NOMO-1 treated with dmso at 0.1 percent for 144 hours (cell line): Measurements from ENCODE around the gene AGTPBP1.
"Not testable (repeated sequence)": the region's sequence is repeated elsewhere in the genome, so short reads cannot be mapped to it uniquely, and the experiment has no call there.

Experiments
- DNase-seq: peaks from one replicate; lab custom pipeline; 2025; ENCODE audit not compliant: unreplicated experiment; lab: John Stamatoyannopoulos, UW

Gene AGTPBP1, protein sequence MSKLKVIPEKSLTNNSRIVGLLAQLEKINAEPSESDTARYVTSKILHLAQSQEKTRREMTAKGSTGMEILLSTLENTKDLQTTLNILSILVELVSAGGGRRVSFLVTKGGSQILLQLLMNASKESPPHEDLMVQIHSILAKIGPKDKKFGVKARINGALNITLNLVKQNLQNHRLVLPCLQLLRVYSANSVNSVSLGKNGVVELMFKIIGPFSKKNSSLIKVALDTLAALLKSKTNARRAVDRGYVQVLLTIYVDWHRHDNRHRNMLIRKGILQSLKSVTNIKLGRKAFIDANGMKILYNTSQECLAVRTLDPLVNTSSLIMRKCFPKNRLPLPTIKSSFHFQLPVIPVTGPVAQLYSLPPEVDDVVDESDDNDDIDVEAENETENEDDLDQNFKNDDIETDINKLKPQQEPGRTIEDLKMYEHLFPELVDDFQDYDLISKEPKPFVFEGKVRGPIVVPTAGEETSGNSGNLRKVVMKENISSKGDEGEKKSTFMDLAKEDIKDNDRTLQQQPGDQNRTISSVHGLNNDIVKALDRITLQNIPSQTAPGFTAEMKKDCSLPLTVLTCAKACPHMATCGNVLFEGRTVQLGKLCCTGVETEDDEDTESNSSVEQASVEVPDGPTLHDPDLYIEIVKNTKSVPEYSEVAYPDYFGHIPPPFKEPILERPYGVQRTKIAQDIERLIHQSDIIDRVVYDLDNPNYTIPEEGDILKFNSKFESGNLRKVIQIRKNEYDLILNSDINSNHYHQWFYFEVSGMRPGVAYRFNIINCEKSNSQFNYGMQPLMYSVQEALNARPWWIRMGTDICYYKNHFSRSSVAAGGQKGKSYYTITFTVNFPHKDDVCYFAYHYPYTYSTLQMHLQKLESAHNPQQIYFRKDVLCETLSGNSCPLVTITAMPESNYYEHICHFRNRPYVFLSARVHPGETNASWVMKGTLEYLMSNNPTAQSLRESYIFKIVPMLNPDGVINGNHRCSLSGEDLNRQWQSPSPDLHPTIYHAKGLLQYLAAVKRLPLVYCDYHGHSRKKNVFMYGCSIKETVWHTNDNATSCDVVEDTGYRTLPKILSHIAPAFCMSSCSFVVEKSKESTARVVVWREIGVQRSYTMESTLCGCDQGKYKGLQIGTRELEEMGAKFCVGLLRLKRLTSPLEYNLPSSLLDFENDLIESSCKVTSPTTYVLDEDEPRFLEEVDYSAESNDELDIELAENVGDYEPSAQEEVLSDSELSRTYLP

DNA sequence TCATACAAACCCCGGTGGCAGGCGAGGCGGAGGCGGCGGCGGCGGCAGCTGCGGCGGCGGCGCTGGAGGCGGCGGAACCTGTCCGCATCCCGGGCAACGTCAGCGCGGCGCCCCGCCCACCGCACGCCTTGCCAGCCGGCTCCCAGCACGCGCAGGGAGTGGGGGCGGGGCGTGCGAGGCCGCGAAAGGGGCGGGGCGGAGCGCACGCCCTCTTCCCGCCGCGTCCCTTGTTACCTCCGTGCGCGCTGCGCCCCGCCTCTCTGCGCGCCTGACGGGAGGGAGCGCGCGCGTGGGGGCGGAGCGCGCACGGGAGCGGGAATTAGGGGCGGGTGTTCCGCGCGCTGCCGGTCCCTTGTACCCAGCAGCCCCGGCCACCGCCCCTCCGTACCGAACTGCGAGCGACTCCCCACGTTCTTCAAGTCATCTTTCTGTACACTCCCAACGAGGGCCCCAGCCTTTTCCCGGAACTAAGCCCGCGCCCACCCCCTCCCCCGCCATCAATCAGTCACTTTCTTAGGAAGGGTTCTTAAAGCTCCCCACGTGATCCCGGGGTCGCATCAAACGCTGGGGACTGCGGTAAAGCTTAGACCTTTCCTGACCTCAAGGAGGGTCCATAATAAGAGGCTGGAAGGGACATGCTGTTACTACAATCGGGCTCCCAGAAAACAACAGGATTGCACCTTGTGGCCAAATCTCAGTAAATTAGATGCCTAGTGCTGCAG is at the start of gene AGTPBP1:
TSS of gene AGTPBP1 (minus strand) at position 80 of the 722 bp plus-strand sequence. CDS start 29,421 bp downstream, outside the sequence.
- peak; percentile 67 for DNase-seq

DNA sequence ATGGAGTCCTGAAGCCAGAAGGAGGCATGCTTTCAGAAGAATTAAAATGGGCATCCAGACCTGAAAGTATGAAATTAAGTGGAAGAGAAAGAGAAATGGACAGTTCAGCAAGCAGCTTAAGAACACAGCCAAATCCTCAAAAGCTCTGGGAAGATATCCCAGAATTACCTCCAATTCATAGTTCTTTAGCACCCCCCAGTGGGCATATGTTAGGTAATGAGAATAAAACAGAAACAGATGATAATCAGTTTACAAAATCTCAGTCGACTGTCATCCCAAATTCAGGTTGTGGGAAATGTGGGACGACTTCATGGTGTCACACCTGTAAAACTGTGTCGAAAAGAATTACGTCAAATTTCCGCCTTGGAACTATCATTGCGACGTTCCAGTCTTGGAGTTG is 44.4 kb upstream of the AGTPBP1 start:
- not testable (repeated sequence) for DNase-seq

DNA sequence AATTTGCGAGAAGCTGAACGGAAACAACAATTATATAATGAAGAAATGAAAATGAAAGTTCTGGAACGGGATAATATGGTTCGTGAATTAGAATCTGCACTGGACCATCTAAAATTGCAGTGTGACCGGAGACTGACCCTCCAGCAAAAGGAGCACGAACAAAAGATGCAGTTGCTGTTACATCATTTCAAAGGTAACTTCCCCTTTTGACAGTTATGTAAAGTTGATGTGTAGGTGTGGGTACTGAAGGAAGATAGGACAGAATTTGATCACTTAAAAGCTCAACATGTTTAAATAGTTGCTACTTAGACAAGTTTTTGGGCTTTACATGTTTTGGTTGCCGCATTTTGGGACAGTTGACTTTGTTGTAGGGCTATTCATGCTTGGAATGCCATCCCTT is 32.1 kb upstream of the AGTPBP1 start:
- DNase-seq: not testable (repeated sequence)

DNA sequence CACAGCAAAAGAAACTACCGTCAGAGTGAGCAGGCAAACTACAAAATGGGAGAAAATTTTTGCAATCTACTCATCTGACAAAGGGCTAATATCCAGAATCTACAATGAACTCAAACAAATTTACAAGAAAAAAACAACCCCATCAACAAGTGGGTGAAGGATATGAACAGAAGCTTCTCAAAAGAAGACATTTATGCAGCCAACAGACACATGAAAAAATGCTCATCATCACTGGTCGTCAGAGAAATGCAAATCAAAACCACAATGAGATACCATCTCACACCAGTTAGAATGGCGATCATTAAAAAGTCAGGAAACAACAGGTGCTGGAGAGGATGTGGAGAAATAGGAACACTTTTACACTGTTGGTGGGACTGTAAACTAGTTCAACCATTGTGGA is 20.0 kb upstream of the AGTPBP1 start:
- not testable (repeated sequence) for DNase-seq

DNA sequence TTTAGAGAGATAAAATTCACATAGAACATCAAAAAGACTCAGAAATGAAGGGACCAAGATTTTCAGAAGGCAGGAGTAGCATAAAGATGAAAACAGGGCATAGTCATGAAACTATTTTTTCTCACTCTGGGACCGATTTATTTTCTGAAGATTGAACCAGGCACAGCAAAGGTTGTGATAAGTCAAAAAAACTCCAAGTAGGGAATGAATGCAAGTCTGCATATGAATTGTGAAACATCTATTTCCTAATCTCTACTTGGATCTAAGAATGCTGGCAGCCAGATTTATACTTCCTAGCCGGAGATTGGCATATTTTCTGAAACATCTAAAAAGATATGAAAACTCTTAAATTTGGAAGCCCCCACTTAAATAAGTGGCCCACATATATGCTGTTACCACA is 16.0 kb upstream of the AGTPBP1 start:
- DNase-seq: not testable (repeated sequence)

DNA sequence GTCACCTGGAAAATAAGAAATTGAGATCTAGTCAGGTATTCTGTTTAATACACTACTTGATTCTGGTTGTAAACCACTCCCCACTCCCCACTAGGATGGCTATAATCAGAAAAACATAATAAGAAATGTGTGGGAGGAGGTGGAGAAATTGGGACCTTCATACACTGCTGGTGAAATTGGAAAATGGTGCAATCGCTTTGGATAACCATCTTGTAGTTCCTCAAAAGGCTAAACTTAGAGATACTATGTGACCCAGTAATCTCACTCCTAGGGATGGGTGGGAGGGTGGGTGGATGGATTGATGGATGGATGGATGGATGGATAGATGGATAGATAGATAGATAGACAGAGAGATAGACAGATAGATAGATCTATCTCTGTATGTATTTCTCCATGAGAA is 14.5 kb upstream of the AGTPBP1 start:
- not testable (repeated sequence) for DNase-seq

DNA sequence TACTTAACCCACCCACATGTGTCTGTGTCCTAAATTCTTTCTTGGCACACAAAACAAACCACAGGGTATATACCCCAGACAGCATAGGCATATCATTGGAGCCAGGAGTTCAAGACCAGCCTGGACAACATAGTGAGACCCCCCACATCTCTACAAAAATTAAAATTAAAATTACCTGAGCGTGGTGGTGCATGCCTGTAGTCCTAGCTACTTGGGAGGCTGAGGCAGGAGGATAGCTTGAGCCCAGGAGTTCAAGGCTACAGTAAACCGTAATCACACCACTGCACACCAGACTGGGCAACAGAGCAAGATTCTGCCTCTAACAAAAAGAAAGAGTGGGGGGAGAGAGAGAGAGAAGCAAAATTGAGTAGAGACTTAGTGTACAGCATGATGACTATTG is 4.6 kb upstream of the AGTPBP1 start:
- DNase-seq: no peak

DNA sequence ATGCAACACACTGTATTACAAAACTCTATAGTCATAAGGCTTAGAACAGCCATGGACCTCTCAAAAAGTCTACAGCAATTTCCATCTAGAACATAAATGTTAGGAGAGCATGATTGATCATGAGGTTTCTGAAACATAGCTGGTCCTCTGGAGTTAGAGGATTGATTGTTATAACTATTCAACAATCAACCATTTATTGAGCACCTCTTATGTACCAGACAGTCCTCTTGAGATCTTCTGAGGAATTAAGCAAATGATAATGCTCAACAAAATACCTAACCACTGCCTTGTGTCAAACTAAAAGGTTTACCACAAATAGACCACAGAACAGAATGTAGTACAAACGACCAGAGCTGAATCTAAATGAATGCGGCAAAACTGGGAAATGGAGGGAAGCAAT is 3.4 kb upstream of the AGTPBP1 start:
- DNase-seq: no peak

DNA sequence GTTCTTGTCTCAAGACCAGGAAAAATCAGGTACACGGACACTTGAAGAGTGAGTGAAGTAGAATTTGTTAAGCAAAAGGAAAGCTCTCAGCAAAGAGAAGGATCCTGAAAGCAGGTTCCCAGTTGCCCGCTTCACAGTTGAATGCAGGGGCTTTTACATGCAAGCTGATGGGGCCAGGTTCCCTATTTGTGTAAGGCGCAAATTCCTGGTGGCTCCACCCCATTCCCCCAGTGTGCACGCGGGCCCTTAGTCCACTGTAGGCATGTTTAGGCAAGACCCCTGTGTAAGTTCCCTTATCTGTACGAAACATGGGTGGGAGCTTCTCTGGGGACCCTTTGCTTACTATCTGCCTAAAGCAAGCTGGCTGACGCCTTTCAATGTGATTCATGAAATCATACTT is 2.7 kb upstream of the AGTPBP1 start:
- no peak for DNase-seq

DNA sequence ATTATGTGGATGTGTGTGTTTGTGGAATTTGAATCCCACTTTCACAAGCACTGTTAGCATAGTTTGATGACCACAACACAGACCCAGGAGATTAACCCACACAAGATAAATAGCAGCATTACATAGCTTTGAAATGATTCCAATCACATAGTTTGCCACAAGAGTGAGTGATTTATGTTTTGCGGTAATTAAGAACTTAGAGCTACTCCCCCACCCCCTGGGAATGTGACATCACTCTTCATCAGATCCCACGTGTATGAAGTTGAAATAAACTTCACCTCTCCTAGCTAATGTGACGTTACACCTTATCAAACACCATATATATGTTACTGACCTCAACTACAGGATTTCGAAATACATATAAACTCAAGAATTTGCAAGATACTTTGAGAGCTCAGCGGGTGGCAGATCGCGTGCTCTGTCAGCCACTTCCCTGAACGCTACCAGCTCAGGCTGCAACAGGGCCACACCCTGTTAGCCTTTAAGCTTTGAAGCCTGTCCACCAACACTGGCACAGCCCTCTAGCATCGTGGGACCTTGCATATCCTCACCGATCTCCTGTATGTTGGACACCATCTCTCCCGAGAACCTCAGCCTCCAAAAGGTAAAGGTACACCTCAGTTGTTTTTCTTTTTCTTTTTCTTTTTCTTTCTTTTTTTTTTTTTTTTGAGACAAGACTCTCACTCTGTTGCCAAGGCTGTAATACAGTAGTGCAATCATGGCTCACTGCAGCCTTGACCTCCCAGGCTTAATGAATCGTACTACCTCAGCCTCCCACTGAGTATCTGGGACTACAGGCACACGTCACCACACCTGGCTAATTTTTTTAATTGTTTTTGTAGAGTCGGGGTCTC is 1.7 kb upstream of the AGTPBP1 start:
- DNase-seq: peak; percentile 65

DNA sequence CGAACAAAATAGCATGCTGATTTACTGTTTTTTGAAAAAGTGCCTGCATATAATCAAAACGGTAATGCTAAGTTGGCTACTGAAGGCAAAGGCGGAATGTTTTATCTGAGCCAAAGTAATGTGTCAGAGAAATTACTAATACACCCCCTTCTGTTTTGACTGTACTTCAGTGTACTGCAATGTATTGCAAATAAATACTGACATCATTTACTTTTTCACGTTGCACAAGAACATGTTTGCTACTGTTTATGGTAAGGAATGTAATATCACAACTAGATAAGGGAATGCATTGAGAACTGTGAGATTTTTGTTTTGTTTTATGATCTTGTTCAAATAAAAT is 813 bp upstream of the AGTPBP1 start:
- DNase-seq: no peak

DNA sequence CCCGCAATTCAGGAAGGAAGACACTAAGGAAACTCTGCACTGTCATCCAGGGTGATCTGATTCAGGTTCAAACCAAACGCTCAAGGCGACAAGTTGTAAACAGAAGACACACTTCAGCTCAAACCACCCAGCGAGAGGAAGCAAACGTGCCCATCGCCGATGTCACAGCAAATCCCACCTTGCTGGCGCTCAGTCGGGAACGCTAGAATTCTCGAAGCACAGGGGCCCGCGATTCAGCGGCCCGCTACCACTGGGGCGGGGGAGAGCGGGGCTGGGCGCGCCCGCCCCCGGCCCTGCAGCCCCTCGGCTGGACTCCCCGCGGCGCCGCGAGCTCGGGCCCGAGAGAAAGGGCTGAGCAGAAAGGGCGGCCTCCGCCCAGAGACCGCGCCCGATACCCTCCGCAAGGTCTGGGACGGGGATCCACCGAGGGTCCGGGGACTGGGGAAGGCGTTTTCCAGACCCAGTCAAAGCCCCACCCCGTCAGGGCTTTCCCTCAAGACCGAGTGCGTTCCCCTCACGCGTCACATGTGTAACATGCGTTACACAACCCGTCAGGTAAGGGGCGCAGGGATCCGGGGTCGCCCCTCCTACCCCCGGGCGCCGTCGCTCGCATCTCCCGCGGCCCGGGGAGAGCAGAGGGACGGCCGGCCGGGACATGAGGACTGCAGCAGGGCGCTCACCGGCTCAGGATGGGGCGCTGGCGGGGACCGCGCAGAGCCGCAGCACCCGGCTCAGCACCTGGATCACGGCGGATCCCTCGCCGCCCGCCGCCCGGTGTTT is 469 bp downstream of the AGTPBP1 start:
- DNase-seq: no peak

DNA sequence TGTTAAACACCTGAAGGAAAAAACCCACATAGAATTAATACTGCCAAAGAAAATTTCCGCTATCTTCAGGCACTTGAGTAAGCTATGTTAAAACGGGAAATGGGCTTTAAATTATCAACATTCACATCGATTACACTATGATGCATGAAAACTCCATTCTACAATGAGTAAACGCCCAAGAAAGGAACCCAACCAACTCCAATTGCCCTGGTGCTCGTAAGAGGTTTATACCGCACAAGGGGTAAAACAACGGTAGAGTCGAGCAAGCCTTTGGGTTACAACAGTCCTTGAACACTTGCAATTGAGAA is 1.0 kb downstream of the AGTPBP1 start:
- DNase-seq: peak; percentile 29

DNA sequence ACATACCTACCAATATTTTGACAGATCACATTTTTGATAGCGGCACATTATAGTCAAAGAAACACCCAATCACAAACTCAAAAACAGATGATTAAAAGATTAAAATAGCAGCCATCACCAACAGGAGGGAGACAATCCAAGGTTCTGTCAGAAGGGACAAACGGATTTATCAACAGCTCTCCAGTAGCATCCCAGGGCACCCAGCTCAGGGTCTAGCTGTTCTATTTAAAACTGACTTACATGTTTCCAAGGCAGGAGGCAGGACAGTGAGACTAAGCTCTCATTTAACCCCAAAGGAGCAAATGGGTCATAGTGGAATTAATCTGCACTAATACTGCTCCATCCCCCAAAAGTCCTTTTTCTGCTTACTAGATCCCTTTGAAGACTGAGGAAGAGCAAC is 3.2 kb downstream of the AGTPBP1 start:
- DNase-seq: no peak

DNA sequence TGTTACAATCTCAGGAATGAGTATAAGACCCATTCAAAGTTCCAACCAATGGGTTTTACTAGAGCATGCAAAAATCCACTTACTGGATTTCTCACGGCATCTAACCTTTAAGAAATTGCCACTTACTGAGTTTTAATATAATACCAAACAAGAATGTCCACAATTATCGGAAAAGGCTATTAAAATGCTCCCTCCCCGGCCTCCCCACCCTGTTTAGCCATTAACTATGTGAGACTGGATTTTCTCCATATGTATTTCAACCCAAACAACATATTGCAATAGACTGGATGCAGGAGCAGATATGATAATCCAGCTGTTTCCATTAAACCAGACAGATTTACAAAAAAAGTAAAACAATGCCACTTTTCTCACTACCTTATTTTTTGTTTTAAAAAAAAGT is 4.1 kb downstream of the AGTPBP1 start:
- no peak for DNase-seq

DNA sequence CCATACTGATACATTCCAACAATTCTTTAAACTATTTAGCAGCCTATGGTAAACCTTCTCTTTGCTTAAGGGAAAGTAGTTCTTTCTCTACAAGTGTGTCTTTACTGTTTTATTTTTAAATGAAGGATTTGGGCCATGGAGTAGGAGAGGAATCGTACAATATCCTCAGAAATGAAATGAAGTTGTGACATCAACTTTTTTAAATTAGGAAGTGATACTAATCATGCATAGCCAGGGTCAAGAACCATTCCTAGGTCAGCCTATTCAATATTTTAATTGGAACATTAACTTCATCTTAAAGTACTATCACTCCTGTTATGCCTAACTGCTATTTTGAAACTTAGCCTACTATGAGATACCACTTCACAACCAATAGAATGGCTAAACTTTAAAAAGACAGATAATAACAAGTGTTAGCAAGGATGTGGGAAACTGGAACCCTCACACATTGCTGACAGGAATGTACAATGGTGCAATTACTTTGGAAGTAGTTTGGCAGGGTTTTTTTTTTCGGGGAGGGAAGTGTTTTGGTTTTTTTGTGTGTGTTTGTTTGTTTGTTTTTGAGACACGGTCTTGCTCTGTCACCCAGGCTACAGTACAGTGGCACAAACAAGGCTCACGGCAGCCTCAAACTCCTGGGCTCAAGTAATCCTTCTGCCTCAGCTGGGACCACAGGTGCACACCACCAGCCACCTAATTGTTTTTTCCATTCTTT is 10.7 kb downstream of the AGTPBP1 start:
- no peak for DNase-seq

DNA sequence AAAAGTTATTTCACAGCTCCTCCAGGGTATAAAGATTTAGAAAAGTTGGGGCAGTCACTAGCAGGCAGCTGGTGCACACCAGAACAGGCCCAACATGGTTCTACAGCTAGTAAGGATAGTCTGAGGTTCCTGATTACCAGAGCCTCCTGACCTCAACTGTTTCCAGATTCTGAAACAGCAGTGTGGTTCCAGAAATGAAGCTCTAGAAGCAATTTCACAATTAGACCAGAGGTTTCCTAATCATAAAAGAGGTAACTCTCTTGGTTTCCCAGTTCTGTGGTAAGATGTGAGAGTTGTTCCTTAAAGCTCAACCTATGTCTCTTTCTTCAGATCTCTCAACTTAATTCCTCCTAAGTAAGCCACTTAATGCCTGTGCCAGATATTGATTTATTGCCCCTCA is 11.9 kb downstream of the AGTPBP1 start:
- peak; percentile 42 for DNase-seq

DNA sequence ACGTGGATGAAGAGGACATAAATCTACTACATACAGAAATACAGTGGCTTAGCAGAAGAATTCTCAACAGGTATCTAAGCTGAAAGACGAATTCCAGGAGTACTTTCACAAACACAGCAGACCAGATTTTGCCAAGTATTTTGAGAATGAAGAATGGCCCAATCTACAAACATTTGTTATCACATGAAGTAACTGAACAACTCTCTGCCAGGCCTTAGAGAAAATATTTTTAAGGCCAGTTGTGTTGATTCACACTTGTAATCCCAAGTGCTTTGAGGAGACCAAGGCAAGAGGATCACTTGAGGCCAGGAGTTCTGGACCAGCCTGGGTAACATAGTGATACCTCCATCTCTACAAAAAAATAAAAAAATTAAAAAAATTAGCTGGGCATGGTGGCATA is 14.3 kb downstream of the AGTPBP1 start:
- DNase-seq: no peak

DNA sequence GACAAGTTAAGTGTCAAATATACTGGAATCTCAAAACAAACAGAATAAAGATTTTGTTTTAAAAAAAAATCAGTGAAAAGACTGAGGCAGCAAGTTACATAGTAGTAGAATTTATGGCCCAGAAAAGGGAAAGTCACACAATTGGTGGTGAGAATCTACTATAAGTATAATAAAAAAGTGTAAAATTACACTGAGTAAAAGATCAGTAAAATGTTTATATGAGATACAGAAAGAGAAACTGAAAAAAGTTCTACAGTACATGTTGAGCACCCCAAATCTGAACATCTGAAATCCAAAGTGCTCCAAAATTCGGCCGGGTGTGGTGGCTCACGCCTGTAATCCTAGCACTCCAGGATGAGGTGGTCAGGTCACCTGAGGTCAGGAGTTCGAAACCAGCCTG is 15.0 kb downstream of the AGTPBP1 start:
- no peak for DNase-seq
